Measurements from ENCODE around the gene EMC8.

DNA sequence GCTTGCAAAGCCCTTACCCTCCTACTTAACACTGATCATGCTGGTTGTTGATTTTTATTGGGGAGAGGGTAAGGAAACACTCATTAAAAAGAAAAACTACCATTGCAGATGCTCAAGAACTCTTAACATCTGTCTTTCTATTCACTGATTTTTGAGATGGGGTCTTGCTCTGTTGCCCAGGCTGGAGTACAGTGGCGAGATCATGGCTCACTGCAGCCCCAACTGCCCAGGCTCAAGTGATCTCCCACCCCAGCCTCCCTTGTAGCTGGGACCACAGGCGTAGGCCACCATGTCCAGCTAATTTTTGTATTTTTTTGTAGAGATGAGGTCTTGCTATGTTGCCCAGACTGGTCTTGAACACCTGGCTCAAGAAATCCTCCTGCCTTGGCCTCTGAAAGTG lies 14.5 kb downstream of the EMC8 start:
- TF ChIP-seq, protein P1, sequence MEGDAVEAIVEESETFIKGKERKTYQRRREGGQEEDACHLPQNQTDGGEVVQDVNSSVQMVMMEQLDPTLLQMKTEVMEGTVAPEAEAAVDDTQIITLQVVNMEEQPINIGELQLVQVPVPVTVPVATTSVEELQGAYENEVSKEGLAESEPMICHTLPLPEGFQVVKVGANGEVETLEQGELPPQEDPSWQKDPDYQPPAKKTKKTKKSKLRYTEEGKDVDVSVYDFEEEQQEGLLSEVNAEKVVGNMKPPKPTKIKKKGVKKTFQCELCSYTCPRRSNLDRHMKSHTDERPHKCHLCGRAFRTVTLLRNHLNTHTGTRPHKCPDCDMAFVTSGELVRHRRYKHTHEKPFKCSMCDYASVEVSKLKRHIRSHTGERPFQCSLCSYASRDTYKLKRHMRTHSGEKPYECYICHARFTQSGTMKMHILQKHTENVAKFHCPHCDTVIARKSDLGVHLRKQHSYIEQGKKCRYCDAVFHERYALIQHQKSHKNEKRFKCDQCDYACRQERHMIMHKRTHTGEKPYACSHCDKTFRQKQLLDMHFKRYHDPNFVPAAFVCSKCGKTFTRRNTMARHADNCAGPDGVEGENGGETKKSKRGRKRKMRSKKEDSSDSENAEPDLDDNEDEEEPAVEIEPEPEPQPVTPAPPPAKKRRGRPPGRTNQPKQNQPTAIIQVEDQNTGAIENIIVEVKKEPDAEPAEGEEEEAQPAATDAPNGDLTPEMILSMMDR (IDR thresholded peaks at IDR 0.05) = no peak
- no peak for TF ChIP-seq POLR2A (IDR thresholded peaks at IDR 0.05)

All from right lobe of liver (tissue), 4 donors.